ENCODE data around the gene GCM1.

GCM1 gene

GRCh38 chr6:53101006-53101405 lies 47.6 kb downstream of the GCM1 start:
- DNase-seq = no peak

GRCh38 chr6:53100561-53100960 lies 48.1 kb downstream of the GCM1 start:
- DNase-seq = no peak

GRCh38 chr6:53095716-53096115 lies 52.9 kb downstream of the GCM1 start:
- no peak for DNase-seq

- no peak for DNase-seq
Observed at GRCh38 chr6:53095270-53095669, 53.4 kb downstream of the GCM1 start.

GRCh38 chr6:53090576-53090975 lies 58.1 kb downstream of the GCM1 start:
- DNase-seq = no peak

GRCh38 chr6:53089948-53090347 lies 58.7 kb downstream of the GCM1 start:
- DNase-seq = no peak

GRCh38 chr6:53086302-53086701 lies 62.3 kb downstream of the GCM1 start:
- no peak for DNase-seq

- no peak for DNase-seq
Observed at GRCh38 chr6:53080813-53081212, 67.8 kb downstream of the GCM1 start.

Measured in amniotic stem cell (primary cell).